HEK293 (cell line): ENCODE data around the gene COPG2.
"Not testable (repeated sequence)": the region's sequence is repeated elsewhere in the genome, so short reads cannot be mapped to it uniquely, and the experiment has no call there.

Source experiments
- CTCF ChIA-PET: fragments of 350-600 bp; formaldehyde crosslinking; extraction: SDS; loops from one replicate; lab custom pipeline; 2021; ENCODE audit warnings: antibody characterized with exemption; lab: Yijun Ruan, JAX
- POLR2A ChIA-PET: fragments of 300-600 bp; formaldehyde crosslinking; extraction: SDS; loops from one replicate; lab custom pipeline; 2020; ENCODE audit warnings: antibody characterized with exemption, inconsistent platforms; lab: Yijun Ruan, JAX
- H3K27ac ChIP-seq: fragments of 200-500 bp; sonication (Bioruptor generic); 2 replicates; pipeline ENCODE4 v1.5.1; 2014; ENCODE audit warnings: low read depth, low read length, control low read depth, inconsistent platforms; ENCODE audit errors: extremely low read depth
- H3K36me3 ChIP-seq, 2 experiments: fragments of 200-500 bp in 1 of 2; sonication (Bioruptor generic) in 1 of 2; 1 replicate in 1 of 2; 2 replicates in 1 of 2; pipeline ENCODE4 v1.5.1; 2014 to 2017; ENCODE audit warnings: inconsistent platforms in 2 of 2, low read length in 2 of 2; ENCODE audit not compliant: control insufficient read depth in 2 of 2, insufficient read depth in 1 of 2
- H3K4me1 ChIP-seq: fragments of 200-500 bp; sonication (Bioruptor generic); 2 replicates; pipeline ENCODE4 v1.5.1; 2014; ENCODE audit warnings: mild to moderate bottlenecking, low read length, inconsistent platforms; ENCODE audit not compliant: control insufficient read depth, insufficient read depth
- H3K4me3 ChIP-seq: 2 replicates; pipeline ENCODE4 v1.5.1; 2011; ENCODE audit warnings: low read depth, mild to moderate bottlenecking, control low read depth, low read length, moderate library complexity
- H3K9me3 ChIP-seq: fragments of 200-500 bp; sonication (Bioruptor generic); 2 replicates; pipeline ENCODE4 v1.5.1; 2014; ENCODE audit warnings: low read depth, low read length, inconsistent platforms; ENCODE audit not compliant: control insufficient read depth, insufficient read depth
- EGR2 ChIP-seq: fragments of 450-650 bp; formaldehyde crosslinking; IDR thresholded peaks from 2 replicates; pipeline ENCODE4 v1.5.1; 2016; ENCODE audit warnings: low read depth, missing biosample characterization, missing genetic modification characterization
- HOXC10 ChIP-seq: sonication (generic); formaldehyde crosslinking; IDR thresholded peaks from 2 replicates; pipeline ENCODE4 v1.8.1; 2023; ENCODE audit warnings: mild to moderate bottlenecking, missing genetic modification reagents
- HOXD13 ChIP-seq: sonication (generic); formaldehyde crosslinking; IDR thresholded peaks from 2 replicates; pipeline ENCODE4 v1.8.0; 2022; ENCODE audit warnings: missing genetic modification reagents, borderline replicate concordance
- MYNN ChIP-seq: fragments of 450-650 bp; formaldehyde crosslinking; IDR thresholded peaks from 2 replicates; pipeline ENCODE4 v1.5.1; 2016; ENCODE audit warnings: missing biosample characterization, missing genetic modification characterization, borderline replicate concordance
- SP2 ChIP-seq: fragments of 450-650 bp; formaldehyde crosslinking; IDR thresholded peaks from 2 replicates; pipeline ENCODE4 v1.5.1; 2016; ENCODE audit warnings: missing biosample characterization, missing genetic modification characterization
- YY1 ChIP-seq: fragments of 450-650 bp; formaldehyde crosslinking; IDR thresholded peaks from 2 replicates; pipeline ENCODE4 v1.5.1; 2018; ENCODE audit warnings: missing biosample characterization, missing genetic modification characterization
- YY2 ChIP-seq: fragments of 450-650 bp; formaldehyde crosslinking; IDR thresholded peaks from 2 replicates; pipeline ENCODE4 v1.5.1; 2016; ENCODE audit warnings: missing biosample characterization, missing genetic modification characterization
- ZNF138 ChIP-seq: fragments of 450-650 bp; formaldehyde crosslinking; IDR thresholded peaks from 2 replicates; pipeline ENCODE4 v1.5.1; 2016; ENCODE audit warnings: missing biosample characterization, missing genetic modification characterization, borderline replicate concordance
- ZNF302 ChIP-seq: fragments of 450-650 bp; formaldehyde crosslinking; IDR thresholded peaks from 2 replicates; pipeline ENCODE4 v1.5.1; 2016; ENCODE audit warnings: missing biosample characterization, missing genetic modification characterization, low read depth
- ZNF37A ChIP-seq: fragments of 450-650 bp; IDR thresholded peaks from 2 replicates; pipeline ENCODE4 v1.5.1; 2018; ENCODE audit warnings: missing biosample characterization, missing genetic modification characterization
- ZNF433 ChIP-seq: fragments of 450-650 bp; formaldehyde crosslinking; IDR thresholded peaks from 2 replicates; pipeline ENCODE4 v1.5.1; 2016; ENCODE audit warnings: missing biosample characterization, missing genetic modification characterization, low read depth
- ZNF747 ChIP-seq: fragments of 450-650 bp; formaldehyde crosslinking; IDR thresholded peaks from 2 replicates; pipeline ENCODE4 v1.5.1; 2016; ENCODE audit warnings: missing biosample characterization, missing genetic modification characterization
- ZXDB ChIP-seq: fragments of 450-650 bp; formaldehyde crosslinking; IDR thresholded peaks from 2 replicates; pipeline ENCODE4 v1.5.1; 2016; ENCODE audit warnings: missing biosample characterization, missing genetic modification characterization
- TF ChIP-seq, protein P1 (sequence below): fragments of 450-650 bp; formaldehyde crosslinking; IDR thresholded peaks from 2 replicates; pipeline ENCODE4 v1.5.1; 2016; ENCODE audit warnings: missing biosample characterization, missing genetic modification characterization
- TF ChIP-seq, protein P2 (sequence below): fragments of 450-650 bp; IDR thresholded peaks from 2 replicates; pipeline ENCODE4 v1.5.1; 2018; ENCODE audit warnings: missing biosample characterization, mild to moderate bottlenecking, missing genetic modification characterization
- TF ChIP-seq, protein P3 (sequence below): fragments of 450-650 bp; formaldehyde crosslinking; IDR thresholded peaks from 2 replicates; pipeline ENCODE4 v1.5.0; 2017; ENCODE audit warnings: missing biosample characterization, missing genetic modification characterization, borderline replicate concordance
- TF ChIP-seq, protein P4 (sequence below): fragments of 450-650 bp; formaldehyde crosslinking; IDR thresholded peaks from 2 replicates; pipeline ENCODE4 v1.5.1; 2017; ENCODE audit warnings: missing biosample characterization, missing genetic modification characterization

COPG2 gene

DNA sequence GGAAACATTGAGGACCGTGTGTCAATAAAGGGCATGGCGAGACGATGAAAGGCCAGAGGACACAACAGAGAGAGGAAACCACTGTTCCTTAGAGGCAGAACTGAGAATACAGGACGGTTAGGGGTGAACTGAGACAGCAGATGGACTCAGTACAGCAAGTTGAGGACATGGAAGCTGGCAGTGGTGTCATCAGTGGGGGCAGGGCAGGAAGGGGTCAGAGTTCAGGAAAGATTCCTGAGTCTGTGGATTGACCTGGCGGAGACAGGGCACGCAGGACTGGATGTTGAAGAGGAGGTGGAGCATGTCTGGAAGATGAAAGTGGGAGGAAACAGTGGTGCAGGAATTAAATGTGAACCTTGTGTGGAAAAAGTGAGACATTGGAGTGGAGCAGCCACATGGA lies 130.7 kb downstream of the COPG2 start:
- H3K9me3 ChIP-seq, CTCF ChIA-PET, H3K27ac ChIP-seq, H3K36me3 ChIP-seq, H3K4me3 ChIP-seq, H3K4me1 ChIP-seq, POLR2A ChIA-PET: not testable (repeated sequence)

DNA sequence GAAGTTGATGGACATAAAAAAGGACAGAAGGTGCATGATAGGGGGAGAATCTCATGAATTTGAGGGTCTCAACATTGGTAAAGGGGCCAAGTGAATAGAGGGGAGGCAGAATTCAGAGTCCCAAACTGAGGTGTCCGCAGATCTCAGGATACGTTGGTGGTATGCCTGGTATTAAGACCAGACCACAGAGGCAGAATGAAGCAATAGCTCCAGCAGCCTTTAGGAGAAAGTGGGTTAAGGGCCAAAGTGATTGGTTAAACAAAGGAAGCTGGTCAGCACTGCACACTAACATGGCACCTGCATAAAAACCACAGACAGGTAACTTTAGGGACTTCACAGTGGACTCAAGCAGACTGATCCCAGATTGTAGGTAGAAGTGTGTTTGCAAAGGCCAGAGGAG lies 139.1 kb downstream of the COPG2 start:
- POLR2A ChIA-PET, result no interaction called here
- H3K27ac ChIP-seq, result no peak overlapping the region
- no peaks in the 10 kb centered on the region for H3K9me3 ChIP-seq
- peaks cover 0 to 29% of the 10 kb centered on the region in 2 experiments; a peak in 1 of 3 replicates for H3K36me3 ChIP-seq
- H3K4me1 ChIP-seq, result no peaks in the 10 kb centered on the region
- TF ChIP-seq, protein P1, sequence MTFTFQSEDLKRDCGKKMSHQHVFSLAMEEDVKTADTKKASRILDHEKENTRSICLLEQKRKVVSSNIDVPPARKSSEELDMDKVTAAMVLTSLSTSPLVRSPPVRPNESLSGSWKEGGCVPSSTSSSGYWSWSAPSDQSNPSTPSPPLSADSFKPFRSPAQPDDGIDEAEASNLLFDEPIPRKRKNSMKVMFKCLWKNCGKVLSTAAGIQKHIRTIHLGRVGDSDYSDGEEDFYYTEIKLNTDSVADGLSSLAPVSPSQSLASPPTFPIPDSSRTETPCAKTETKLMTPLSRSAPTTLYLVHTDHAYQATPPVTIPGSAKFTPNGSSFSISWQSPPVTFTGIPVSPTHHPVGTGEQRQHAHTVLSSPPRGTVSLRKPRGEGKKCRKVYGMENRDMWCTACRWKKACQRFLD (tag by site-specific recombination), result no peak
- TF ChIP-seq, protein P2, sequence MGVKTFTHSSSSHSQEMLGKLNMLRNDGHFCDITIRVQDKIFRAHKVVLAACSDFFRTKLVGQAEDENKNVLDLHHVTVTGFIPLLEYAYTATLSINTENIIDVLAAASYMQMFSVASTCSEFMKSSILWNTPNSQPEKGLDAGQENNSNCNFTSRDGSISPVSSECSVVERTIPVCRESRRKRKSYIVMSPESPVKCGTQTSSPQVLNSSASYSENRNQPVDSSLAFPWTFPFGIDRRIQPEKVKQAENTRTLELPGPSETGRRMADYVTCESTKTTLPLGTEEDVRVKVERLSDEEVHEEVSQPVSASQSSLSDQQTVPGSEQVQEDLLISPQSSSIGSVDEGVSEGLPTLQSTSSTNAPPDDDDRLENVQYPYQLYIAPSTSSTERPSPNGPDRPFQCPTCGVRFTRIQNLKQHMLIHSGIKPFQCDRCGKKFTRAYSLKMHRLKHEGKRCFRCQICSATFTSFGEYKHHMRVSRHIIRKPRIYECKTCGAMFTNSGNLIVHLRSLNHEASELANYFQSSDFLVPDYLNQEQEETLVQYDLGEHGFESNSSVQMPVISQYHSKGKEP (tag by site-specific recombination), result no peak
- TF ChIP-seq ZNF433 (tag by site-specific recombination), result no peak
- CTCF ChIA-PET, result no interaction called here
- H3K4me3 ChIP-seq, result no peak overlapping the region

DNA sequence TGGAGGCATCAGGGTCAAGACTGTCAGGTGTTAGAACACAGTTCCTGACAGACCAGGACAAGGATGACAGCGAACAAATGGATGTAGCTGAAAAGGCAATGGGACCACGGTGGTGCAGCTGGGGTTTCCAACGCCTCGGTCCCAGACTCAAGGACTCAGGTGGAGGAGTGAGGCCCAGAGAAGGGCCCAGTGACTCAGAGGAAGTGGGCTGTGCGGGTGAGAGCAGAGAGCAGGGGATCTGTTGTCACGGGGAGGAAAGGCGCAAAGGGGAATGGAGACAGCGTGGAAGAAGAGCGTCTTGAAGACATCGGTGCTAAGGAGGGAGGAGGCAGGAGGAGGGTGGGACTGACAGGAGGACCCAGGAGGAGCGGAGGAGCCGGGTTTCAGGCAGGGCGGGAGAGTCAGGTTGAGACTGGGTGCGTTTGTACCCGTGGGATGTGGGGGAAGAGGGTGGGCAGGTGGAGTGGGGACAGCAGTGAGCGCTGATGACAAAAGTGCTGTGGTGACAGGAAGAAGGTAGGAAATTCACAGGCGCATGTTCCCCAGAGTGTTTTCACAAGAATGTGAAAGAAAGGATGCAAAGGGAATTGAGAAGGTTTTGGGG lies 140.7 kb downstream of the COPG2 start:
- CTCF ChIA-PET, H3K4me3 ChIP-seq, H3K27ac ChIP-seq, H3K9me3 ChIP-seq, POLR2A ChIA-PET, H3K4me1 ChIP-seq: not testable (repeated sequence)
- TF ChIP-seq EGR2 (tag by site-specific recombination), result peak; percentile 64
- H3K36me3 ChIP-seq, result peaks cover 0 to 28% of the 10 kb centered on the region in 2 experiments; a peak in 1 of 3 replicates

DNA sequence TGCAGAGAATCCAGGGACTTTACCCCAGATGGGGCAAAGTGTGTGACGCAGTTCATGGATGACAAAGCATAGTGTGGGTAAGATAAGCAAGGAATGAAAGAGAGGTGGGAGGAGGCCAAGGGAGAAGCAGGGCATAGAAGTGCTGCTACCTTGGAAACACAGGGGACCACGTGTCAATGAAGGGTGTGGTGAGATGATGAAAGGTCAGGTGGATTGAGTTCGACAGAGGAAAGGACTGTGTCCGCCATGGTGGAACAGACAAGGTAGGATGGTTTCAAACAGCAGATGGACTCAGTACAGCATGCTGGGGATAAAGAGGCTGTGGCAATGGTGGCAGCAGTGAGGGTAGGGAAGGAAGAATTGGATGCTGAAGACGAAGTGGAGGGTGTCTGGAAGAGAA lies 143.9 kb downstream of the COPG2 start:
- POLR2A ChIA-PET, result no interaction called here
- H3K9me3 ChIP-seq, result no peaks in the 10 kb centered on the region
- no peak overlapping the region for H3K27ac ChIP-seq
- TF ChIP-seq, protein P3, sequence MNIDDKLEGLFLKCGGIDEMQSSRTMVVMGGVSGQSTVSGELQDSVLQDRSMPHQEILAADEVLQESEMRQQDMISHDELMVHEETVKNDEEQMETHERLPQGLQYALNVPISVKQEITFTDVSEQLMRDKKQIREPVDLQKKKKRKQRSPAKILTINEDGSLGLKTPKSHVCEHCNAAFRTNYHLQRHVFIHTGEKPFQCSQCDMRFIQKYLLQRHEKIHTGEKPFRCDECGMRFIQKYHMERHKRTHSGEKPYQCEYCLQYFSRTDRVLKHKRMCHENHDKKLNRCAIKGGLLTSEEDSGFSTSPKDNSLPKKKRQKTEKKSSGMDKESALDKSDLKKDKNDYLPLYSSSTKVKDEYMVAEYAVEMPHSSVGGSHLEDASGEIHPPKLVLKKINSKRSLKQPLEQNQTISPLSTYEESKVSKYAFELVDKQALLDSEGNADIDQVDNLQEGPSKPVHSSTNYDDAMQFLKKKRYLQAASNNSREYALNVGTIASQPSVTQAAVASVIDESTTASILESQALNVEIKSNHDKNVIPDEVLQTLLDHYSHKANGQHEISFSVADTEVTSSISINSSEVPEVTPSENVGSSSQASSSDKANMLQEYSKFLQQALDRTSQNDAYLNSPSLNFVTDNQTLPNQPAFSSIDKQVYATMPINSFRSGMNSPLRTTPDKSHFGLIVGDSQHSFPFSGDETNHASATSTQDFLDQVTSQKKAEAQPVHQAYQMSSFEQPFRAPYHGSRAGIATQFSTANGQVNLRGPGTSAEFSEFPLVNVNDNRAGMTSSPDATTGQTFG (tag by site-specific recombination), result no peak
- TF ChIP-seq ZNF302 (tag by site-specific recombination) (no peak), HOXD13 (CRISPR knock-in tag) (no peak), YY2 (tag by site-specific recombination) (no peak), YY1 (no peak), ZNF37A (tag by site-specific recombination) (no peak), ZNF747 (tag by site-specific recombination) (no peak), SP2 (tag by site-specific recombination) (no peak), ZNF138 (tag by site-specific recombination) (no peak), ZXDB (tag by site-specific recombination) (no peak), HOXC10 (CRISPR knock-in tag) (no peak), MYNN (tag by site-specific recombination) (no peak)
- TF ChIP-seq, protein P4, sequence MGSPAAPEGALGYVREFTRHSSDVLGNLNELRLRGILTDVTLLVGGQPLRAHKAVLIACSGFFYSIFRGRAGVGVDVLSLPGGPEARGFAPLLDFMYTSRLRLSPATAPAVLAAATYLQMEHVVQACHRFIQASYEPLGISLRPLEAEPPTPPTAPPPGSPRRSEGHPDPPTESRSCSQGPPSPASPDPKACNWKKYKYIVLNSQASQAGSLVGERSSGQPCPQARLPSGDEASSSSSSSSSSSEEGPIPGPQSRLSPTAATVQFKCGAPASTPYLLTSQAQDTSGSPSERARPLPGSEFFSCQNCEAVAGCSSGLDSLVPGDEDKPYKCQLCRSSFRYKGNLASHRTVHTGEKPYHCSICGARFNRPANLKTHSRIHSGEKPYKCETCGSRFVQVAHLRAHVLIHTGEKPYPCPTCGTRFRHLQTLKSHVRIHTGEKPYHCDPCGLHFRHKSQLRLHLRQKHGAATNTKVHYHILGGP, result no peak
- TF ChIP-seq, all 188 proteins: peak for 0
- H3K4me3 ChIP-seq, result no peak overlapping the region
- CTCF ChIA-PET, result no interaction called here
- no peaks in the 10 kb centered on the region for H3K4me1 ChIP-seq
- H3K36me3 ChIP-seq, result peaks cover 0 to 15% of the 10 kb centered on the region in 2 experiments; a peak in 1 of 3 replicates

DNA sequence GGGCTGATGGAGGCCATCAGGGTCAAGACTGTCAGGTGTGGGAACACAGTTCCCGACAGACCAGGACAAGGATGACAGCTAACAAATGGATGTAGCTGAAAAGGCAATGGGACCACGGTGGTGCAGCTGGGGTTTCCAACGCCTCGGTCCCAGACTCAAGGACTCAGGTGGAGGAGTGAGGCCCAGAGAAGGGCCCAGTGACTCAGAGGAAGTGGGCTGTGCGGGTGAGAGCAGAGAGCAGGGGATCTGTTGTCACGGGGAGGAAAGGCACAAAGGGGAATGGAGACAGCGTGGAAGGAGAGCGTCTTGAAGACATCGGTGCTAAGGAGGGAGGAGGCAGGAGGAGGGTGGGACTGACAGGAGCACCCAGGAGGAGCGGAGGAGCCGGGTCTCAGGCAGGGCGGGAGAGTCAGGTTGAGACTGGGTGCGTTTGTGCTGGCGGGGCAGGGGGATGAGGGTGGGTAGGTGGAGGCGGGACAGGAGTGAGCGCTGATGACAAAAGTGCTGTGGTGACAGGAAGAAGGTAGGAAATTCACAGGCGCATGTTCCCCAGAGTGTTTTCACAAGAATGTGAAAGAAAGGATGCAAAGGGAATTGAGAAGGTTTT lies 144.9 kb downstream of the COPG2 start:
- H3K9me3 ChIP-seq, H3K27ac ChIP-seq, POLR2A ChIA-PET, H3K4me3 ChIP-seq, CTCF ChIA-PET, H3K4me1 ChIP-seq: not testable (repeated sequence)
- H3K36me3 ChIP-seq, result peaks cover 0 to 11% of the 10 kb centered on the region in 2 experiments; a peak in 1 of 3 replicates
